HepG2 (cell line): ENCODE data around the gene HARS2. TPM values are rescaled to one million over a fixed set of nuclear protein-coding genes. Genes with fewer than 3 reads are reported as not detected.

Experiments used
- DNMT1 ChIP-seq: sonication (generic); formaldehyde crosslinking; IDR thresholded peaks from 2 replicates; pipeline ENCODE4 v1.5.1; 2020; ENCODE audit warnings: mild to moderate bottlenecking, missing genetic modification reagents
- DNMT3B ChIP-seq: conservative IDR thresholded peaks from 2 replicates; pipeline ENCODE4 v1.6.1; 2016; ENCODE audit warnings: missing biosample characterization, control low read depth
- MBD4 ChIP-seq: IDR thresholded peaks from 2 replicates; pipeline ENCODE4 v1.6.1; 2012; ENCODE audit warnings: low read length, inconsistent platforms, borderline replicate concordance
- NFE2 ChIP-seq: sonication (generic); formaldehyde crosslinking; IDR thresholded peaks from 2 replicates; pipeline ENCODE4 v1.4.0; 2020; ENCODE audit warnings: missing genetic modification reagents
- PRPF4 ChIP-seq: fragments of 200-400 bp; formaldehyde crosslinking; IDR thresholded peaks from 2 replicates; pipeline ENCODE4 v1.6.1; 2016; ENCODE audit warnings: low read length, low read depth; ENCODE audit not compliant: poor library complexity, severe bottlenecking
- ZNF333 ChIP-seq: sonication (generic); formaldehyde crosslinking; IDR thresholded peaks from 2 replicates; pipeline ENCODE4 v1.4.0; 2020; ENCODE audit warnings: mild to moderate bottlenecking, missing genetic modification reagents, borderline replicate concordance
- polyA plus RNA-seq, 8 experiments: library from polyadenylated mRNA; depleted of rRNA in 3 of 8; stranded (reverse) in 7 of 8; unstranded in 1 of 8; fragments of >200 nt; fragmentation: Illumina TruSeq in 4 of 8; extraction: Trizol in 4 of 8; gene quantifications; 2 replicates each; pipeline versions ENCODE4 v1.2.1 to v1.2.3, GENCODE V29; 2011 to 2016; ENCODE audit warnings: low read depth in 4 of 8, missing spikeins in 1 of 8, mixed read lengths in 1 of 8; ENCODE audit not compliant: insufficient read depth in 1 of 8
- total RNA-seq, 5 experiments: library from RNA; depleted of rRNA; stranded (reverse); fragments of >200 nt; fragmentation: Illumina TruSeq; extraction: Trizol; gene quantifications; 2 replicates each; pipeline ENCODE4 v1.2.3, GENCODE V29; 2016; ENCODE audit warnings: low read depth in 1 of 5
- TF ChIP-seq, protein P1 (sequence below): sonication (generic); formaldehyde crosslinking; IDR thresholded peaks from 2 replicates; pipeline ENCODE4 v1.4.0; 2020; ENCODE audit warnings: missing genetic modification reagents
- TF ChIP-seq, protein P2 (sequence below): sonication (generic); IDR thresholded peaks from 2 replicates; pipeline ENCODE4 v1.6.1; 2016; ENCODE audit warnings: low read depth, borderline replicate concordance
- TF ChIP-seq, protein P3 (sequence below): sonication (generic); formaldehyde crosslinking; IDR thresholded peaks from 2 replicates; pipeline ENCODE4 v1.8.1; 2023; ENCODE audit warnings: mild to moderate bottlenecking, inconsistent platforms, moderate library complexity, missing genetic modification reagents, borderline replicate concordance
- TF ChIP-seq, protein P4 (sequence below): sonication (generic); formaldehyde crosslinking; conservative IDR thresholded peaks from 2 replicates; pipeline ENCODE4 v1.8.1; 2023; ENCODE audit warnings: missing genetic modification reagents

HARS2 gene
- total and polyA plus RNA-seq, 2 of the 13 experiments (the other 11 are each of a cell fraction or from before 2014, with no cell fraction given), result 17.9 to 25.8 TPM

DNA sequence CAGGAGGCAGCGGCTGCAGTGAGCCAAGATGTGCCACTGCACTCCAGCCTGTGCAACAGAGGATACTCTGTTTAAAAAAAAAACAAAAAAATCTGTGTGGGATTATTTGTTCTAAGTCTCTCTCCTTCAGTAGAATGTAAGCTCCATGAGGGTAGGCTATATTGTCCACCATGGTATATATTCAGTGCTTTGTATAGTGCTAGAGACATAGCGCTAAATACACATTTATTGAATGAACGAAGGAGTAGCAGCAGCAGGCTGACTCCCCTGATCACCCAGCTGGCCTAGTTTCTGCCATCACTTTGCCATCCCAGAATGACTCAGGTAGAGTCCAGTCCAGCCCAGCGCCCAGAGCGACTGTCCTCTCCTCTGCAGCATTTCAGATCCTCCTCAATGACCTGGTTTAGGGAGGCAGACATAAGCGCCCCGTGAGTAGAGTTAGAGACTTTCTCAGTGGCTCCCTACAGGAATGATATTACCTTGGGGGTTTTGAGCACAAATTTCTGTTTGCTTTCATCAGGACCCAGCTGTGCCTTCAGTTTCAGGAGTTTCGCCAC, 801 bp upstream of the HARS2 start (continued):
- no peak for TF ChIP-seq MBD4
- 0 out of 2 replicates have a peak, but pooled peaks have one; percentile 5 for TF ChIP-seq ZNF333 (CRISPR knock-in tag)
- TF ChIP-seq, protein P1, sequence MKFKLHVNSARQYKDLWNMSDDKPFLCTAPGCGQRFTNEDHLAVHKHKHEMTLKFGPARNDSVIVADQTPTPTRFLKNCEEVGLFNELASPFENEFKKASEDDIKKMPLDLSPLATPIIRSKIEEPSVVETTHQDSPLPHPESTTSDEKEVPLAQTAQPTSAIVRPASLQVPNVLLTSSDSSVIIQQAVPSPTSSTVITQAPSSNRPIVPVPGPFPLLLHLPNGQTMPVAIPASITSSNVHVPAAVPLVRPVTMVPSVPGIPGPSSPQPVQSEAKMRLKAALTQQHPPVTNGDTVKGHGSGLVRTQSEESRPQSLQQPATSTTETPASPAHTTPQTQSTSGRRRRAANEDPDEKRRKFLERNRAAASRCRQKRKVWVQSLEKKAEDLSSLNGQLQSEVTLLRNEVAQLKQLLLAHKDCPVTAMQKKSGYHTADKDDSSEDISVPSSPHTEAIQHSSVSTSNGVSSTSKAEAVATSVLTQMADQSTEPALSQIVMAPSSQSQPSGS (CRISPR knock-in tag), result no peak
- no peak for TF ChIP-seq PRPF4
- no peak for TF ChIP-seq DNMT1
- TF ChIP-seq, protein P2, sequence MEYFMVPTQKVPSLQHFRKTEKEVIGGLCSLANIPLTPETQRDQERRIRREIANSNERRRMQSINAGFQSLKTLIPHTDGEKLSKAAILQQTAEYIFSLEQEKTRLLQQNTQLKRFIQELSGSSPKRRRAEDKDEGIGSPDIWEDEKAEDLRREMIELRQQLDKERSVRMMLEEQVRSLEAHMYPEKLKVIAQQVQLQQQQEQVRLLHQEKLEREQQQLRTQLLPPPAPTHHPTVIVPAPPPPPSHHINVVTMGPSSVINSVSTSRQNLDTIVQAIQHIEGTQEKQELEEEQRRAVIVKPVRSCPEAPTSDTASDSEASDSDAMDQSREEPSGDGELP, result 0 out of 2 replicates have a peak, but pooled peaks have one; percentile 4
- TF ChIP-seq, protein P3, sequence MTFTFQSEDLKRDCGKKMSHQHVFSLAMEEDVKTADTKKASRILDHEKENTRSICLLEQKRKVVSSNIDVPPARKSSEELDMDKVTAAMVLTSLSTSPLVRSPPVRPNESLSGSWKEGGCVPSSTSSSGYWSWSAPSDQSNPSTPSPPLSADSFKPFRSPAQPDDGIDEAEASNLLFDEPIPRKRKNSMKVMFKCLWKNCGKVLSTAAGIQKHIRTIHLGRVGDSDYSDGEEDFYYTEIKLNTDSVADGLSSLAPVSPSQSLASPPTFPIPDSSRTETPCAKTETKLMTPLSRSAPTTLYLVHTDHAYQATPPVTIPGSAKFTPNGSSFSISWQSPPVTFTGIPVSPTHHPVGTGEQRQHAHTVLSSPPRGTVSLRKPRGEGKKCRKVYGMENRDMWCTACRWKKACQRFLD (CRISPR knock-in tag), result no peak
- no peak for TF ChIP-seq NFE2
- TF ChIP-seq DNMT3B (CRISPR knock-in tag), result no peak
- TF ChIP-seq, protein P4, sequence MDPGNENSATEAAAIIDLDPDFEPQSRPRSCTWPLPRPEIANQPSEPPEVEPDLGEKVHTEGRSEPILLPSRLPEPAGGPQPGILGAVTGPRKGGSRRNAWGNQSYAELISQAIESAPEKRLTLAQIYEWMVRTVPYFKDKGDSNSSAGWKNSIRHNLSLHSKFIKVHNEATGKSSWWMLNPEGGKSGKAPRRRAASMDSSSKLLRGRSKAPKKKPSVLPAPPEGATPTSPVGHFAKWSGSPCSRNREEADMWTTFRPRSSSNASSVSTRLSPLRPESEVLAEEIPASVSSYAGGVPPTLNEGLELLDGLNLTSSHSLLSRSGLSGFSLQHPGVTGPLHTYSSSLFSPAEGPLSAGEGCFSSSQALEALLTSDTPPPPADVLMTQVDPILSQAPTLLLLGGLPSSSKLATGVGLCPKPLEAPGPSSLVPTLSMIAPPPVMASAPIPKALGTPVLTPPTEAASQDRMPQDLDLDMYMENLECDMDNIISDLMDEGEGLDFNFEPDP (CRISPR knock-in tag), result no peak
